Activated T-cell treated with anti-CD3 and anti-CD28 coated beads, Interleukin-2, amount 50 U/mL, for 24 hours (primary cell): Measurements from ENCODE around the gene KCTD11.

Experiments used
- DNase-seq: peaks from one replicate; pipeline ENCODE4 v3.0.0-alpha.2; 2020
- H3K27ac Mint-ChIP-seq: 2 replicates; pipeline ENCODE4 v1.8.0; 2020; ENCODE audit warnings: mild to moderate bottlenecking, mixed read lengths
- H3K27me3 Mint-ChIP-seq: 2 replicates; pipeline ENCODE4 v1.8.0; 2020; ENCODE audit warnings: mixed read lengths
- H3K36me3 Mint-ChIP-seq: 2 replicates; pipeline ENCODE4 v1.8.0; 2020; ENCODE audit warnings: low read depth, mixed read lengths
- H3K4me1 Mint-ChIP-seq: 2 replicates; pipeline ENCODE4 v1.8.0; 2020; ENCODE audit warnings: low read depth, mixed read lengths
- H3K4me3 Mint-ChIP-seq: 2 replicates; pipeline ENCODE4 v1.8.0; 2020; ENCODE audit warnings: mild to moderate bottlenecking, moderate library complexity, mixed read lengths
- H3K9me3 Mint-ChIP-seq: 2 replicates; pipeline ENCODE4 v1.8.0; 2020; ENCODE audit warnings: mixed read lengths

Gene KCTD11

GRCh38 chr17:7389924-7390910, 38.3 kb downstream of the KCTD11 start:
- Mint-ChIP-seq H3K36me3 (peaks cover 71% of the 10 kb centered on the region), H3K9me3 (no peaks in the 10 kb centered on the region), H3K4me1 (peaks cover 31% of the 10 kb centered on the region), H3K4me3 (no peak overlapping the region), H3K27me3 (no peaks in the 10 kb centered on the region), H3K27ac (peak overlapping the region; percentile 4)
- DNase-seq, result no peak

- DNase-seq, result no peak
- no peak overlapping the region for H3K4me3 Mint-ChIP-seq
- peaks cover 31% of the 10 kb centered on the region for H3K4me1 Mint-ChIP-seq
- H3K36me3 Mint-ChIP-seq, result peaks cover 71% of the 10 kb centered on the region
- no peaks in the 10 kb centered on the region for H3K27me3 Mint-ChIP-seq
- H3K9me3 Mint-ChIP-seq, result no peaks in the 10 kb centered on the region
- H3K27ac Mint-ChIP-seq, result peak overlapping the region; percentile 74
Measured at GRCh38 chr17:7391307-7391706, 39.3 kb downstream of the KCTD11 start.

- H3K4me1 Mint-ChIP-seq, result peaks cover 31% of the 10 kb centered on the region
- H3K27me3 Mint-ChIP-seq, result no peaks in the 10 kb centered on the region
- DNase-seq, result no peak
- H3K9me3 Mint-ChIP-seq, result no peaks in the 10 kb centered on the region
- peak overlapping the region; percentile 97 for H3K4me3 Mint-ChIP-seq
- H3K27ac Mint-ChIP-seq, result peak overlapping the region; percentile 79
- H3K36me3 Mint-ChIP-seq, result peaks cover 59% of the 10 kb centered on the region
Measured at GRCh38 chr17:7392696-7393612, 41.0 kb downstream of the KCTD11 start.

GRCh38 chr17:7393613-7394451, 41.9 kb downstream of the KCTD11 start:
- Mint-ChIP-seq H3K36me3 (peaks cover 50% of the 10 kb centered on the region), H3K27me3 (no peaks in the 10 kb centered on the region), H3K4me3 (peak overlapping the region; percentile 97), H3K9me3 (no peaks in the 10 kb centered on the region), H3K4me1 (peaks cover 31% of the 10 kb centered on the region), H3K27ac (peak overlapping the region; percentile 92)
- DNase-seq, result no peak

GRCh38 chr17:7394452-7395191, 42.7 kb downstream of the KCTD11 start, which contains the start of gene PLSCR3:
TSS of gene PLSCR3 (minus strand) at chr17:7394525. CDS start at chr17:7394110, 415 bp downstream.
- Mint-ChIP-seq H3K4me3 (peak within 1 kb of the TSS; percentile 97), H3K27me3 (no peaks in the 10 kb centered on the region), H3K4me1 (peaks cover 31% of the 10 kb centered on the region), H3K9me3 (no peaks in the 10 kb centered on the region), H3K36me3 (peaks cover 42% of the 10 kb centered on the region), H3K27ac (peak within 1 kb of the TSS; percentile 96)
- peak; percentile 95 for DNase-seq

- no peaks in the 10 kb centered on the region for H3K27me3 Mint-ChIP-seq
- peaks cover 27% of the 10 kb centered on the region for H3K36me3 Mint-ChIP-seq
- H3K9me3 Mint-ChIP-seq, result no peaks in the 10 kb centered on the region
- H3K4me3 Mint-ChIP-seq, result peak overlapping the region; percentile 4
- no peak for DNase-seq
- H3K4me1 Mint-ChIP-seq, result peaks cover 28% of the 10 kb centered on the region
- H3K27ac Mint-ChIP-seq, result no peak overlapping the region
Measured at GRCh38 chr17:7396147-7396546, 44.2 kb downstream of the KCTD11 start.

- Mint-ChIP-seq H3K36me3 (peaks cover 16% of the 10 kb centered on the region), H3K27ac (no peak overlapping the region), H3K4me1 (peaks cover 17% of the 10 kb centered on the region), H3K27me3 (no peaks in the 10 kb centered on the region), H3K4me3 (no peak overlapping the region), H3K9me3 (no peaks in the 10 kb centered on the region)
- DNase-seq, result no peak
Measured at GRCh38 chr17:7398612-7399011, 46.6 kb downstream of the KCTD11 start.

- H3K27ac Mint-ChIP-seq, result peak overlapping the region; percentile 98
Measured at GRCh38 chr17:7403043-7403726, 51.2 kb downstream of the KCTD11 start.

GRCh38 chr17:7403727-7403976, 51.7 kb downstream of the KCTD11 start:
- H3K4me3 Mint-ChIP-seq, result peak overlapping the region; percentile 92
- peaks cover 11% of the 10 kb centered on the region for H3K36me3 Mint-ChIP-seq
- H3K4me1 Mint-ChIP-seq, result peaks cover 18% of the 10 kb centered on the region
- peak overlapping the region; percentile 98 for H3K27ac Mint-ChIP-seq
- H3K9me3 Mint-ChIP-seq, result no peaks in the 10 kb centered on the region
- H3K27me3 Mint-ChIP-seq, result peaks cover 8% of the 10 kb centered on the region
- DNase-seq, result no peak

More at GRCh38 chr17:7403043-7403726, 51.2 kb downstream of the KCTD11 start:
- peak; percentile 52 for DNase-seq
- Mint-ChIP-seq H3K4me1 (peaks cover 16% of the 10 kb centered on the region), H3K9me3 (no peaks in the 10 kb centered on the region), H3K36me3 (peaks cover 11% of the 10 kb centered on the region), H3K4me3 (peak overlapping the region; percentile 92), H3K27me3 (peaks cover 8% of the 10 kb centered on the region)

GRCh38 chr17:7403977-7404736, 52.2 kb downstream of the KCTD11 start, which contains the start of gene TMEM256:
TSS of gene TMEM256 (minus strand) at chr17:7404097. CDS start at chr17:7404084, 13 bp downstream.
- H3K4me1 Mint-ChIP-seq, result peaks cover 20% of the 10 kb centered on the region
- peak within 1 kb of the TSS; percentile 98 for H3K27ac Mint-ChIP-seq
- H3K36me3 Mint-ChIP-seq, result peaks cover 11% of the 10 kb centered on the region
- H3K4me3 Mint-ChIP-seq, result peak within 1 kb of the TSS; percentile 92
- no peaks in the 10 kb centered on the region for H3K9me3 Mint-ChIP-seq
- peaks cover 8% of the 10 kb centered on the region for H3K27me3 Mint-ChIP-seq
- peak; percentile 92 for DNase-seq
